ENCODE data around the gene YOD1.

DNA sequence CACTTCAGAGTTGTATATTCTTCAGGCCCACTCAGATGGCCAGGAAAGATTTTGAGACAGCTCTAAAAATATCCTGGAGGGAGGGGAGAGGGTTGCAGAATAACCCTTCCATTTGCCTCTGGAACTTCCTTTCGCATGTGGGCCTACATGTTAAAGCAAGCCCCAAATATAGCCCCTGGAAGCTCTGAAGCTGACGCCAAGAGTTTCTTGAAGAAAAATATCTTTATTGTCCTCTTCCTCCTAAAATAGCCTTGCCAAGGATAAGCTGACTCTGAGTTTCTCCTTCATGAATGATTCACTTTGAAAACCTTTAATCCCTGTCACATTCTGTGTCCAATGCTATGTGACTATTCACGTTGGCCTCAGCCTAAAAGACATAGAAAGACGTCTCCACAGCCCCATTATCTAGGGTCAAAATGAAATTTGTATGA, 24.9 kb downstream of the YOD1 start:
- no peak for TF ChIP-seq MAZ (IDR thresholded peaks at IDR 0.05; ENCODE audit: borderline replicate concordance, low read depth, low read length)
- no peak for TF ChIP-seq MAZ (CRISPR knock-in tag; IDR thresholded peaks at IDR 0.05; ENCODE audit: low read depth)
- no peak for TF ChIP-seq SP4 (CRISPR knock-in tag; IDR thresholded peaks at IDR 0.05)
- no peak for TF ChIP-seq ZC3H4 (CRISPR knock-in tag; IDR thresholded peaks at IDR 0.05; ENCODE audit: borderline replicate concordance)
- TF ChIP-seq, protein P1, sequence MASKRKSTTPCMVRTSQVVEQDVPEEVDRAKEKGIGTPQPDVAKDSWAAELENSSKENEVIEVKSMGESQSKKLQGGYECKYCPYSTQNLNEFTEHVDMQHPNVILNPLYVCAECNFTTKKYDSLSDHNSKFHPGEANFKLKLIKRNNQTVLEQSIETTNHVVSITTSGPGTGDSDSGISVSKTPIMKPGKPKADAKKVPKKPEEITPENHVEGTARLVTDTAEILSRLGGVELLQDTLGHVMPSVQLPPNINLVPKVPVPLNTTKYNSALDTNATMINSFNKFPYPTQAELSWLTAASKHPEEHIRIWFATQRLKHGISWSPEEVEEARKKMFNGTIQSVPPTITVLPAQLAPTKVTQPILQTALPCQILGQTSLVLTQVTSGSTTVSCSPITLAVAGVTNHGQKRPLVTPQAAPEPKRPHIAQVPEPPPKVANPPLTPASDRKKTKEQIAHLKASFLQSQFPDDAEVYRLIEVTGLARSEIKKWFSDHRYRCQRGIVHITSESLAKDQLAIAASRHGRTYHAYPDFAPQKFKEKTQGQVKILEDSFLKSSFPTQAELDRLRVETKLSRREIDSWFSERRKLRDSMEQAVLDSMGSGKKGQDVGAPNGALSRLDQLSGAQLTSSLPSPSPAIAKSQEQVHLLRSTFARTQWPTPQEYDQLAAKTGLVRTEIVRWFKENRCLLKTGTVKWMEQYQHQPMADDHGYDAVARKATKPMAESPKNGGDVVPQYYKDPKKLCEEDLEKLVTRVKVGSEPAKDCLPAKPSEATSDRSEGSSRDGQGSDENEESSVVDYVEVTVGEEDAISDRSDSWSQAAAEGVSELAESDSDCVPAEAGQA (IDR thresholded peaks at IDR 0.05; ENCODE audit: low read depth) = no peak
- TF ChIP-seq, protein P1 (CRISPR knock-in tag; IDR thresholded peaks at IDR 0.05; ENCODE audit: borderline replicate concordance) = no peak
- TF ChIP-seq CEBPB (IDR thresholded peaks at IDR 0.05; ENCODE audit: borderline replicate concordance, low read depth, low read length) = no peak
- TF ChIP-seq ZKSCAN8 (CRISPR knock-in tag; IDR thresholded peaks at IDR 0.05; ENCODE audit: borderline replicate concordance) = no peak
